Activated naive CD8-positive, alpha-beta T cell (primary cell): Measurements from ENCODE around the gene PPM1H.
"Not testable (repeated sequence)": the region's sequence is repeated elsewhere in the genome, so short reads cannot be mapped to it uniquely, and the experiment has no call there.

Experiments
- H3K27ac Mint-ChIP-seq: one replicate; pipeline ENCODE4 v1.8.0; 2021; ENCODE audit warnings: mixed read lengths
- H3K27me3 Mint-ChIP-seq: one replicate; pipeline ENCODE4 v1.8.0; 2021; ENCODE audit warnings: mixed read lengths
- H3K36me3 Mint-ChIP-seq: one replicate; pipeline ENCODE4 v1.8.0; 2021; ENCODE audit warnings: mixed read lengths
- H3K4me1 Mint-ChIP-seq: one replicate; pipeline ENCODE4 v1.8.0; 2021; ENCODE audit warnings: low read depth, mixed read lengths
- H3K4me3 Mint-ChIP-seq: one replicate; pipeline ENCODE4 v1.8.0; 2021; ENCODE audit warnings: mild to moderate bottlenecking, mixed read lengths
- H3K9me3 Mint-ChIP-seq: one replicate; pipeline ENCODE4 v1.8.0; 2021; ENCODE audit warnings: low read depth, mixed read lengths

Gene PPM1H

GRCh38 chr12:62959745-62960144 is 24.8 kb upstream of the PPM1H start:
- Mint-ChIP-seq H3K27ac (no peak overlapping the region), H3K36me3 (no peaks in the 10 kb centered on the region), H3K4me3 (no peak overlapping the region), H3K4me1 (no peaks in the 10 kb centered on the region), H3K27me3 (peaks cover 5% of the 10 kb centered on the region), H3K9me3 (no peaks in the 10 kb centered on the region)

- H3K27me3 Mint-ChIP-seq = peaks cover 4% of the 10 kb centered on the region
- no peaks in the 10 kb centered on the region for H3K4me1 Mint-ChIP-seq
- H3K36me3 Mint-ChIP-seq = no peaks in the 10 kb centered on the region
- no peak overlapping the region for H3K4me3 Mint-ChIP-seq
- no peak overlapping the region for H3K27ac Mint-ChIP-seq
- no peaks in the 10 kb centered on the region for H3K9me3 Mint-ChIP-seq
Observed at GRCh38 chr12:62957233-62957953, 22.4 kb upstream of the PPM1H start.

- H3K36me3 Mint-ChIP-seq = no peaks in the 10 kb centered on the region
- H3K9me3 Mint-ChIP-seq = no peaks in the 10 kb centered on the region
- no peak overlapping the region for H3K4me3 Mint-ChIP-seq
- no peak overlapping the region for H3K27ac Mint-ChIP-seq
- no peaks in the 10 kb centered on the region for H3K27me3 Mint-ChIP-seq
- H3K4me1 Mint-ChIP-seq = no peaks in the 10 kb centered on the region
Observed at GRCh38 chr12:62955678-62956077, 20.7 kb upstream of the PPM1H start.

- Mint-ChIP-seq H3K9me3 (peaks cover 5% of the 10 kb centered on the region), H3K27ac (no peak overlapping the region), H3K4me3 (no peak overlapping the region), H3K36me3 (no peaks in the 10 kb centered on the region), H3K4me1 (no peaks in the 10 kb centered on the region), H3K27me3 (no peaks in the 10 kb centered on the region)
Observed at GRCh38 chr12:62950317-62950716, 15.4 kb upstream of the PPM1H start.

- peaks cover 5% of the 10 kb centered on the region for H3K27me3 Mint-ChIP-seq
- H3K36me3 Mint-ChIP-seq = no peaks in the 10 kb centered on the region
- H3K4me1 Mint-ChIP-seq = no peaks in the 10 kb centered on the region
- H3K9me3 Mint-ChIP-seq = peaks cover 5% of the 10 kb centered on the region
- H3K4me3 Mint-ChIP-seq = no peak overlapping the region
- no peak overlapping the region for H3K27ac Mint-ChIP-seq
Observed at GRCh38 chr12:62948123-62948522, 13.2 kb upstream of the PPM1H start.

GRCh38 chr12:62947364-62947763 is 12.4 kb upstream of the PPM1H start:
- H3K9me3 Mint-ChIP-seq = peaks cover 5% of the 10 kb centered on the region
- H3K27me3 Mint-ChIP-seq = peaks cover 6% of the 10 kb centered on the region
- H3K27ac Mint-ChIP-seq = no peak overlapping the region
- no peaks in the 10 kb centered on the region for H3K4me1 Mint-ChIP-seq
- no peaks in the 10 kb centered on the region for H3K36me3 Mint-ChIP-seq
- H3K4me3 Mint-ChIP-seq = no peak overlapping the region

- no peak overlapping the region for H3K27ac Mint-ChIP-seq
- no peaks in the 10 kb centered on the region for H3K4me1 Mint-ChIP-seq
- H3K27me3 Mint-ChIP-seq = peaks cover 13% of the 10 kb centered on the region
- no peak overlapping the region for H3K4me3 Mint-ChIP-seq
- no peaks in the 10 kb centered on the region for H3K36me3 Mint-ChIP-seq
- H3K9me3 Mint-ChIP-seq = no peaks in the 10 kb centered on the region
Observed at GRCh38 chr12:62943779-62944395, 8.9 kb upstream of the PPM1H start.

- H3K36me3 Mint-ChIP-seq, H3K4me1 Mint-ChIP-seq, H3K27ac Mint-ChIP-seq, H3K9me3 Mint-ChIP-seq, H3K4me3 Mint-ChIP-seq: not testable (repeated sequence)
- peaks cover 13% of the 10 kb centered on the region for H3K27me3 Mint-ChIP-seq
Observed at GRCh38 chr12:62942316-62942715, 7.4 kb upstream of the PPM1H start.

- Mint-ChIP-seq H3K27me3 (peaks cover 28% of the 10 kb centered on the region), H3K4me1 (peaks cover 11% of the 10 kb centered on the region), H3K36me3 (no peaks in the 10 kb centered on the region), H3K27ac (no peak overlapping the region), H3K4me3 (peak overlapping the region; percentile 89), H3K9me3 (no peaks in the 10 kb centered on the region)
Observed at GRCh38 chr12:62934239-62934798, 631 bp downstream of the PPM1H start.

GRCh38 chr12:62933602-62934238 is 1.2 kb downstream of the PPM1H start:
- H3K36me3 Mint-ChIP-seq = no peaks in the 10 kb centered on the region
- peaks cover 11% of the 10 kb centered on the region for H3K4me1 Mint-ChIP-seq
- H3K27me3 Mint-ChIP-seq = peaks cover 27% of the 10 kb centered on the region
- H3K9me3 Mint-ChIP-seq = no peaks in the 10 kb centered on the region
- peak overlapping the region; percentile 89 for H3K4me3 Mint-ChIP-seq
- H3K27ac Mint-ChIP-seq = no peak overlapping the region

- peaks cover 11% of the 10 kb centered on the region for H3K4me1 Mint-ChIP-seq
- H3K4me3 Mint-ChIP-seq = peak overlapping the region; percentile 89
- peaks cover 31% of the 10 kb centered on the region for H3K27me3 Mint-ChIP-seq
- no peak overlapping the region for H3K27ac Mint-ChIP-seq
- H3K9me3 Mint-ChIP-seq = no peaks in the 10 kb centered on the region
- H3K36me3 Mint-ChIP-seq = no peaks in the 10 kb centered on the region
Observed at GRCh38 chr12:62933220-62933601, 1.7 kb downstream of the PPM1H start.

GRCh38 chr12:62931477-62931876 is 3.5 kb downstream of the PPM1H start:
- Mint-ChIP-seq H3K9me3 (no peaks in the 10 kb centered on the region), H3K27ac (no peak overlapping the region), H3K27me3 (peaks cover 35% of the 10 kb centered on the region), H3K4me3 (no peak overlapping the region), H3K4me1 (peaks cover 11% of the 10 kb centered on the region), H3K36me3 (no peaks in the 10 kb centered on the region)

- H3K27ac Mint-ChIP-seq = no peak overlapping the region
- H3K36me3 Mint-ChIP-seq = no peaks in the 10 kb centered on the region
- H3K4me3 Mint-ChIP-seq = no peak overlapping the region
- no peaks in the 10 kb centered on the region for H3K9me3 Mint-ChIP-seq
- H3K27me3 Mint-ChIP-seq = peaks cover 35% of the 10 kb centered on the region
- H3K4me1 Mint-ChIP-seq = peaks cover 11% of the 10 kb centered on the region
Observed at GRCh38 chr12:62930546-62931425, 4.2 kb downstream of the PPM1H start.

- no peak overlapping the region for H3K4me3 Mint-ChIP-seq
- H3K27ac Mint-ChIP-seq = no peak overlapping the region
- H3K4me1 Mint-ChIP-seq = peaks cover 5% of the 10 kb centered on the region
- no peaks in the 10 kb centered on the region for H3K36me3 Mint-ChIP-seq
- H3K27me3 Mint-ChIP-seq = peaks cover 34% of the 10 kb centered on the region
- H3K9me3 Mint-ChIP-seq = no peaks in the 10 kb centered on the region
Observed at GRCh38 chr12:62928632-62929031, 6.3 kb downstream of the PPM1H start.
